ENCODE measurements around the gene NNAT.

Gene NNAT

GRCh38 chr20:37503256-37503927, 17.7 kb upstream of the NNAT start:
- DNase-seq: no peak

GRCh38 chr20:37504404-37505096, 16.5 kb upstream of the NNAT start:
- no peak for DNase-seq

- no peak for DNase-seq
Measured at GRCh38 chr20:37505263-37506151, 15.5 kb upstream of the NNAT start.

- no peak for DNase-seq
Measured at GRCh38 chr20:37506152-37506725, 14.8 kb upstream of the NNAT start.

GRCh38 chr20:37510226-37510625, 10.8 kb upstream of the NNAT start:
- DNase-seq: no peak

- no peak for DNase-seq
Measured at GRCh38 chr20:37511610-37512275, 9.3 kb upstream of the NNAT start.

GRCh38 chr20:37513779-37514359, 7.2 kb upstream of the NNAT start:
- no peak for DNase-seq

- no peak for DNase-seq
Measured at GRCh38 chr20:37515876-37516275, 5.2 kb upstream of the NNAT start.

GRCh38 chr20:37516811-37517750, 4.0 kb upstream of the NNAT start:
- DNase-seq: no peak

- DNase-seq: no peak
Measured at GRCh38 chr20:37518059-37518458, 3.0 kb upstream of the NNAT start.

- no peak for DNase-seq
Measured at GRCh38 chr20:37518606-37519507, 2.2 kb upstream of the NNAT start.

- no peak for DNase-seq
Measured at GRCh38 chr20:37519508-37520418, 1.3 kb upstream of the NNAT start.

- DNase-seq: no peak
Measured at GRCh38 chr20:37520419-37520955, 563 bp upstream of the NNAT start.

- DNase-seq: no peak
Measured at GRCh38 chr20:37522260-37523011, 1.4 kb downstream of the NNAT start.

- no peak for DNase-seq
Measured at GRCh38 chr20:37523012-37523391, 2.0 kb downstream of the NNAT start.

- no peak for DNase-seq
Measured at GRCh38 chr20:37523911-37524700, 3.1 kb downstream of the NNAT start.
